Sigmoid colon (tissue), 7 donors: ENCODE measurements around the gene CEP120. TPM values are rescaled to one million over a fixed set of nuclear protein-coding genes. Genes with fewer than 3 reads are reported as not detected.
"Not testable (repeated sequence)": the region's sequence is repeated elsewhere in the genome, so short reads cannot be mapped to it uniquely, and the experiment has no call there.

ENCODE experiments used
- DNase-seq: peaks from one replicate; pipeline ENCODE4 v3.0.0-alpha.2; 2019
- H3K27ac ChIP-seq, 4 donors: fragments of 200-600 bp; sonication (generic); one replicate each; pipeline ENCODE4 v1.5.1; 2016 to 2019; ENCODE audit warnings: mild to moderate bottlenecking in 1 of 4
- H3K27me3 ChIP-seq, 3 donors: fragments of 200-600 bp; sonication (generic); one replicate each; pipeline ENCODE4 v1.5.1; 2019; ENCODE audit warnings: mild to moderate bottlenecking in 1 of 3
- H3K36me3 ChIP-seq, 4 donors: fragments of 200-600 bp; sonication (generic); one replicate each; pipeline ENCODE4 v1.5.1; 2016 to 2019
- H3K4me1 ChIP-seq, 4 donors: fragments of 200-600 bp; sonication (generic); one replicate each; pipeline ENCODE4 v1.5.1; 2017 to 2019
- H3K4me3 ChIP-seq, 4 donors: fragments of 200-600 bp; sonication (generic); one replicate each; pipeline ENCODE4 v1.5.1; 2017 to 2019; ENCODE audit warnings: mild to moderate bottlenecking in 2 of 4, moderate library complexity in 1 of 4
- H3K9me3 ChIP-seq, 4 donors: fragments of 200-600 bp in 3 of 4; sonication (generic) in 3 of 4; one replicate each; pipeline versions ENCODE4 v1.5.1 to v1.6.1; 2013 to 2019
- EP300 ChIP-seq, 4 donors: sonication (generic); formaldehyde crosslinking; IDR thresholded peaks; one replicate each; pipeline ENCODE4 v1.6.1; 2017; ENCODE audit warnings: antibody characterized with exemption in 4 of 4
- POLR2A ChIP-seq, 2 donors: fragments of 450-650 bp; IDR thresholded peaks; one replicate each; pipeline ENCODE4 v1.6.1; 2016; ENCODE audit warnings: antibody characterized with exemption in 2 of 2, mild to moderate bottlenecking in 2 of 2, moderate library complexity in 2 of 2
- POLR2AphosphoS5 ChIP-seq, 4 donors: sonication (generic); formaldehyde crosslinking; IDR thresholded peaks; one replicate each; pipeline ENCODE4 v1.6.1; 2017; ENCODE audit warnings: antibody characterized with exemption in 4 of 4
- WGBS, 2 donors: extraction: QIAGEN DNeasy Blood & Tissue Kit; methylation state at CpG; one replicate each; pipeline ENCODE4 v1.1.7; 2013; 5-methylcytosine and 5-hydroxymethylcytosine counted together
- intact Hi-C: fragments of 100-400 bp; cut with DNase I; formaldehyde crosslinking; loops from one replicate; pipeline ENCODE4 v1.15.1; 2023
- polyA plus RNA-seq, 3 donors: library from polyadenylated mRNA; stranded (reverse); fragments of 200-250 nt; gene quantifications; one replicate each; pipeline ENCODE4 v1.2.3, GENCODE V29; 2013
- total RNA-seq, 4 donors: library from RNA; depleted of rRNA; stranded (reverse); fragments of >200 nt; gene quantifications; one replicate each; pipeline ENCODE4 v1.1.0, GENCODE V29; 2016
- TF ChIP-seq, protein P1 (sequence below), 4 experiments: fragments of 450-650 bp in 3 of 4; fragments of 200-600 bp in 1 of 4; IDR thresholded peaks; one replicate each; pipeline ENCODE4 v1.5.1; 2016 to 2019; ENCODE audit warnings: antibody characterized with exemption in 4 of 4, mild to moderate bottlenecking in 3 of 4, moderate library complexity in 2 of 4
- donor health status: healthy with polysubstance abuse.
- donor health status: Bipolar disorder and iron deficiency.
- donor health status: healthy.

Gene CEP120
- total RNA-seq (10 to 100 TPM; 18.6 to 23.5 (median 21.9) TPM), polyA plus RNA-seq (1 to 10 TPM; 3.9 to 7.4 (median 5.4) TPM)

DNA sequence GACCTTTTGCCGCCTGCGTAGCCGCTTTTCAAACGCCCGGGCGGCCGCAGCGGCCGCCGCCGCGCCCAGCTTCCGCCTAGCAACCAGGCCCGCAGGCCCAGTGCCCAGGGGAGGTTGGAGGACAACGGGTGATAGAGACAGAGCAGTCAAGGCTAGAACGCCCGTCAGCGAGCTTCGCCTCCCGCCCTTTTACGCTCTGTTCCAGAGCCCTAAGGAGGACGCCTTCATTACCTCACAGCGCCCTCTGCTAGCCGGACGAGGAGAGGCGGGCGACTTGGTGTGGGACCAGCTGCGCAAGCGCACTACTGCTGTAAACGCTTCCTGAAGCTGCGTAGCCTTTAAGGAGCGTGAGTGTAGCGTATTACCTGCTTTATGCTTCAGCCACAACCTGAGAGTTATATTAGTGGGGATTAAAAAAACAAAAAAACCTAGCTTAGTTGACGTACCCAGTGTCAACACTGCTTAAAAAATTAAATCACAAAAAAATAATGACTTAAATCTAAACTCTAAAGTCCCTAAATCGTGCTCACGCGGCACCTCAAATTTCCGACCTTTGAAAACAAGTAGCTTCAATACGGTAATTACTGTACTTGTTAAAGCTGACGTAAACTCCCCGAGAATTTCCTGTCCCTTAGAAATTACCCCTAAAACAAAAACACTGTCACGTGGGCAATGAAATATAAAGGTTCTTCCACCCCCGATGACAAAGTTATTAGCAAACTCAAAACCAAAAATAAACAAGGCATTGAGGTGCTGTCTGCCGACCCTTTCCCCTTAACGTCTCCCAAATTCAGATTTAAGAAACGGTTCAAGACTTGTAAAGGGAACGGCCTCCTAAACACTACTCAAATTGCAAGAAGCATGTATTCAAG lies at the start of gene CEP120:
TSS of gene CEP120 (minus strand) at position 126 of the 872 bp plus-strand sequence. CDS start 405 bp downstream, outside the sequence.
- intact Hi-C loops: loop anchor here (1.0 to 5.0 kb wide), 3 partner anchors 88 to 386 kb away; partner anchors contain the start of gene PPIC
- Histone ChIP-seq H3K4me1 (peaks cover 0 to 26% (median 19%) of the 10 kb centered on the region in 4 donors), H3K27ac (peak within 1 kb of the TSS; percentile 90 to 97 (median 94)), H3K36me3 (no peaks in the 10 kb centered on the region), H3K4me3 (peak within 1 kb of the TSS; percentile 88 to 95 (median 94)), H3K27me3 (no peaks in the 10 kb centered on the region), H3K9me3 (no peaks in the 10 kb centered on the region)
- WGBS, 2 donors: 0 to 1% methylated on average over 47 of the region's 47 CpGs
- peak; percentile 99 for DNase-seq
- TF ChIP-seq EP300 (IDR thresholded peaks at IDR 0.05): no peak
- peak; percentile 68 to 95 (median 88) for TF ChIP-seq POLR2AphosphoS5 (IDR thresholded peaks at IDR 0.05)
- TF ChIP-seq POLR2A (IDR thresholded peaks at IDR 0.05): peak; percentile 75 to 77
- TF ChIP-seq, protein P1, sequence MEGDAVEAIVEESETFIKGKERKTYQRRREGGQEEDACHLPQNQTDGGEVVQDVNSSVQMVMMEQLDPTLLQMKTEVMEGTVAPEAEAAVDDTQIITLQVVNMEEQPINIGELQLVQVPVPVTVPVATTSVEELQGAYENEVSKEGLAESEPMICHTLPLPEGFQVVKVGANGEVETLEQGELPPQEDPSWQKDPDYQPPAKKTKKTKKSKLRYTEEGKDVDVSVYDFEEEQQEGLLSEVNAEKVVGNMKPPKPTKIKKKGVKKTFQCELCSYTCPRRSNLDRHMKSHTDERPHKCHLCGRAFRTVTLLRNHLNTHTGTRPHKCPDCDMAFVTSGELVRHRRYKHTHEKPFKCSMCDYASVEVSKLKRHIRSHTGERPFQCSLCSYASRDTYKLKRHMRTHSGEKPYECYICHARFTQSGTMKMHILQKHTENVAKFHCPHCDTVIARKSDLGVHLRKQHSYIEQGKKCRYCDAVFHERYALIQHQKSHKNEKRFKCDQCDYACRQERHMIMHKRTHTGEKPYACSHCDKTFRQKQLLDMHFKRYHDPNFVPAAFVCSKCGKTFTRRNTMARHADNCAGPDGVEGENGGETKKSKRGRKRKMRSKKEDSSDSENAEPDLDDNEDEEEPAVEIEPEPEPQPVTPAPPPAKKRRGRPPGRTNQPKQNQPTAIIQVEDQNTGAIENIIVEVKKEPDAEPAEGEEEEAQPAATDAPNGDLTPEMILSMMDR (IDR thresholded peaks at IDR 0.05): peak in 3 of 4 experiments; percentile 68 to 69 (median 68)

DNA sequence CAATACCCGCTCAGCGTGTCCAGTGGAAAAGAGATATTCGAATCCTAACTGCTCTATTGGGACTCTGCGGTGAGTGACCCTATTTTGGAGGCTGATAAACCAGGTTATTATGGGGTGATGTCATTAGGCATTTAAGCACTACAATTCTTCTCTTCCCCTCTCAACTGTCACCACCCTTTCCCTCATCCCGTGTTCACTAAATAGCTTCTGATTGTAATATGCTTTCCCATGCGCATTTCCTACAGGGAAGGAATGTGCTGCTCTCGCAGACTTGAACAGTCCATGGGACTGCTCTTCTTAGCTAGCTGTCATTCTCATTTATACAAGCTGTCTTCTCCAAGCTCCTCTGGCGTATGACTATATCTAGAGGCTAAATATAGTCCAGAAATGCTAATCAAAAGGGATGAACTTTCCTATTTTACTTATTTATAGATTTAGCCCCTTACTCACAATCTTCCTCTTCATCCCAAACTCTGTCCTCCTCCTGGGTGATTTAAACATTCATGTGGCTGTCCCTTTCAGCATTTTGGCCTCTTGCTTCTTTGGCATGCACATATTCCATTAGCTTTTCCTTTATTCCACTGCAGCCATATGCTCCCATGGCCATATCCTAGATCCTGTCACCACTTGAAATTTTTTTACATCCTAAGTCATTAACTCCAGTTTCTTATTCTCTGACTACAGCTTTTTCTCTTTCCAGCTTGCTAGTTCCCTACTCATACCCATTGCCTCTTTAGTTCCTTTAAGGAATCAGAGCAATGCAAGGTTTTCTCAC lies 49.1 kb upstream of the CEP120 start:
- Histone ChIP-seq H3K27ac (no peak overlapping the region), H3K4me3 (no peak overlapping the region), H3K36me3 (no peaks in the 10 kb centered on the region), H3K9me3 (no peaks in the 10 kb centered on the region), H3K4me1 (no peaks in the 10 kb centered on the region), H3K27me3 (no peaks in the 10 kb centered on the region)
- DNase-seq: no peak
- intact Hi-C loops: no loop called here
- 90 to 94% methylated on average over 8 of the region's 8 CpGs for WGBS, 2 donors
- TF ChIP-seq POLR2A (IDR thresholded peaks at IDR 0.05) (no peak), EP300 (IDR thresholded peaks at IDR 0.05) (no peak), POLR2AphosphoS5 (IDR thresholded peaks at IDR 0.05) (no peak)
- TF ChIP-seq, protein P1 (IDR thresholded peaks at IDR 0.05): no peak

DNA sequence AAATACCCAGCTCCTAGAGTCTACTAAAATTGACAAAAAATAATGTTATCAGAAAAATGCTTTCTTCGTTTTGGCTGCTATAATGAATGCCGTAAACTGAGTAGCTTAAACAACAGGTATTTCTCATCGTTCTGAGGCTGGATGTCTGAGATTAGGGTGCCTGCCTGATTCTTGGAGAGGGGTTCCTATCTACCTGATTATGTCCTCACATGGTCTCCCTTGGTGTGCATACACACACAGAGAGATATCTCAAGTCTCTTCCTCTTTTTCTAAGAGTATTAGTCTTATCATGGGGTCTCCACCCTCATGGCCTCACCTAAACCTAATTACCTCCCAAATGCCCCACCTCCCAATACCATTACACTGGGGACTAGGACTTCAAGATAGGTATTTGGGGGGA lies 48.2 kb upstream of the CEP120 start:
- no peaks in the 10 kb centered on the region for H3K27me3 ChIP-seq
- no peak for DNase-seq
- no peak overlapping the region for H3K27ac ChIP-seq
- WGBS, 2 donors: 93 to 95% methylated on average over 3 of the region's 3 CpGs
- H3K4me3 ChIP-seq: no peak overlapping the region
- H3K36me3 ChIP-seq: no peaks in the 10 kb centered on the region
- TF ChIP-seq, protein P1 (IDR thresholded peaks at IDR 0.05): no peak
- TF ChIP-seq EP300 (IDR thresholded peaks at IDR 0.05): no peak
- no peak for TF ChIP-seq POLR2A (IDR thresholded peaks at IDR 0.05)
- TF ChIP-seq POLR2AphosphoS5 (IDR thresholded peaks at IDR 0.05): no peak
- intact Hi-C loops: no loop called here
- H3K4me1 ChIP-seq: no peaks in the 10 kb centered on the region
- H3K9me3 ChIP-seq: no peaks in the 10 kb centered on the region

DNA sequence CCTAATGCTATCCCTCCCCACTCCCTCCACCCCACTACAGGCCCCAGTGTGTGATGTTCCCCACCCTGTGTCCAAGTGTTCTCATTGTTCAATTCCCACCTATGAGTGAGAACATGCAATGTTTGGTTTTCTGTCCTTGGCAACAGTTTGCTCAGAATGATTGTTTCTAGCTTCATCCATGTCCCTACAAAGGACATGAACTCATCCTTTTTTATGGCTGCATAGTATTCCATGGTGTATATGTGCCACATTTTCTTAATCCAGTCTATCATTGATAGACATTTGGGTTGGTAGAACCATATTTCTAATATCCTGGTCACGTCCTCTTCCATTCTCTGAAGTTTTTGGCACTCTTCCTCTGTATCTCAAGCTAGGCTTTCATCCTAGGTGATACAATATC lies 43.6 kb upstream of the CEP120 start:
- intact Hi-C loops, H3K36me3 ChIP-seq, H3K4me1 ChIP-seq, H3K4me3 ChIP-seq, H3K27ac ChIP-seq, H3K27me3 ChIP-seq, H3K9me3 ChIP-seq, DNase-seq: not testable (repeated sequence)
- WGBS, 2 donors: 96 to 98% methylated on average over 1 of the region's 1 CpG

DNA sequence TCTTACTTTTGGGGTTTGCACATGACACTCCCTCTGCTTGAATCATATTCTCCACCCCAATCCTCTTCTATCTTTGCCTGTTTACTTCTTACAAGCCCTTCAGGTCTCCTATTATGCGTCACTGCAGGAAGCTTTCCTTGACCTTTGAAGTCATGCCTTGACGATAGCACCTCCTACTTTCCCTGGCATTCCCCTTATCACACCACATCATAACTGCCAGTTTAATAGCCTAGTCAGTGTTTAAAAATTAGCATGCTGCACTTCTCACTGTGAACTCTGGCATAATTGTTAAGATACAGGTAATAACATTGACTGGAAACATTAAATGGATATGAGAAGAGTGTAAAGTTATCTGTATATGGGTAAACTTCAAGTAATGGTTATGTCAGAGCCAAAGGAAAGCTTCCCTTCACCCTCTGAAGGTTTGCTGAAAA lies 37.1 kb upstream of the CEP120 start:
- H3K27ac ChIP-seq: no peak overlapping the region
- no peak overlapping the region for H3K4me3 ChIP-seq
- no peaks in the 10 kb centered on the region for H3K9me3 ChIP-seq
- no peak for TF ChIP-seq POLR2AphosphoS5 (IDR thresholded peaks at IDR 0.05)
- WGBS, 2 donors: 9 to 45% methylated on average over 2 of the region's 2 CpGs
- no peaks in the 10 kb centered on the region for H3K4me1 ChIP-seq
- DNase-seq: no peak
- intact Hi-C loops: no loop called here
- H3K27me3 ChIP-seq: no peaks in the 10 kb centered on the region
- H3K36me3 ChIP-seq: no peaks in the 10 kb centered on the region

DNA sequence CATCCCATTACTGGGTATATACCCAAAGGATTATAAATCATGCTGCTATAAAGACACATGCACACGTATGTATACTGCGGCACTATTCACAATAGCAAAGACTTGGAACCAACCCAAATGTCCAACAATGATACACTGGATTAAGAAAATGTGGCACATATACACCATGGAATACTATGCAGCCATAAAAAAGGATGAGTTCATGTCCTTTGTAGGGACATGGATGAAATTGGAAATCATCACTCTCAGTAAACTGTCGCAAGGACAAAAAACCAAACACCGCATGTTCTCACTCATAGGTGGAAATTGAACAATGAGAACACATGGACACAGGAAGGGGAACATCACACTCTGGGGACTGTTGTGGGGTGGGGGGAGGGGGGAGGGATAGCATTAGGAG lies 35.8 kb upstream of the CEP120 start:
- H3K36me3 ChIP-seq, H3K27ac ChIP-seq, intact Hi-C loops, H3K4me3 ChIP-seq, H3K4me1 ChIP-seq, DNase-seq, H3K27me3 ChIP-seq, H3K9me3 ChIP-seq: not testable (repeated sequence)
- WGBS, 2 donors: 83 to 84% methylated on average over 4 of the region's 4 CpGs
